HG02943 (cell line): ENCODE data around the gene MAN2A2.

Source experiments
- ATAC-seq: cut with Tn5 transposase; IDR thresholded peaks from one replicate; pipeline ENCODE4 v1.9.1; 2021; ENCODE audit warnings: mild to moderate bottlenecking, low read depth, moderate library complexity; ENCODE audit not compliant: unreplicated experiment

Gene MAN2A2

DNA sequence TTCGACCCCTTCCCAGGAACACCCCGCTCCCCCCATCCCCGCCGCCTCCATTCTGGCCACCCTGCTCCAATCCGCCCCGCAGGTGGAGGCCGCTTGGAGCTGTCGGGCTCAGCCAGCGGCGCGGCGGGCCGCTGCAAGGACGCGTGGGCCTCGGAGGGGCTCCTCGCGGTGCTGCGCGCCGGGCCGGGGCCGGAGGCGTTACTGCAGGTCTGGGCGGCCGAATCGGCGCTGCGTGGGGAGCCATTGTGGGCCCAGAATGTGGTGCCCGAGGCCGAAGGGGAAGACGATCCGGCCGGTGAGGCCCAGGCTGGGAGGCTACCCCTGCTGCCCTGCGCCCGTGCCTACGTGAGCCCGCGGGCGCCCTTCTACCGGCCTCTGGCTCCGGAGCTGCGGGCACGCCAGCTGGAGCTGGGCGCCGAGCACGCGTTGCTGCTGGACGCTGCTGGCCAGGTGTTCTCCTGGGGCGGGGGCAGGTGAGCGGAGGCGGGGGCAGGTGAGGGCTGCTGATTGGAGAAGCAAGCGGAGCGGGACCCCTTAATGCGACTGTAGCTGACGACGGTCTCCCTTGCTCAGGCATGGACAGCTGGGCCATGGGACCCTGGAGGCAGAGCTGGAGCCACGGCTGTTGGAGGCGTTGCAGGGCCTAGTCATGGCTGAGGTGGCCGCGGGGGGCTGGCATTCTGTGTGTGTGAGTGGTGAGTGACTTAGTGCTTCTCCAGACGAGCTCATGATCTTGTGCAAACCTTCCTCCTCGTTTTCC lies 54.1 kb downstream of the MAN2A2 start:
- no peak for ATAC-seq

DNA sequence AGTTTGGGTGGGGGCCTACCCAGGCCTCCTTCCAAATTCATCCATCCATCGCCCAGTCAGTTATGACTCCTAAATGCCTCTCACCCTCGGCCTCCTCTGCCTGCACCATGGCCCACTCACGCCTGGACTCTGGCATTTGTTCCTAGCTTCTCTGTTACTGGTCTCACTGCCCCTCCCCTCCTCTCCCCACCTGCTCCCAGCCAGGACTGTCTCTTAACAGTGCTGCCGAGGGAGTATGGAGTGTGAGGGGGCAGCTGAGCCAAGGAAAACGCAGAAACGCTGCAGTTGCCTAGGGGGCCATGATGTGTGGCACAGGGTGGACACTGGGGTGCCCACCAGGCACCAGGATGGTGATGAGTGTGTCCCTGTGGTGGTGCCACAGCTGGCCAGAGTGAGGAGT lies 54.7 kb downstream of the MAN2A2 start:
- no peak for ATAC-seq

DNA sequence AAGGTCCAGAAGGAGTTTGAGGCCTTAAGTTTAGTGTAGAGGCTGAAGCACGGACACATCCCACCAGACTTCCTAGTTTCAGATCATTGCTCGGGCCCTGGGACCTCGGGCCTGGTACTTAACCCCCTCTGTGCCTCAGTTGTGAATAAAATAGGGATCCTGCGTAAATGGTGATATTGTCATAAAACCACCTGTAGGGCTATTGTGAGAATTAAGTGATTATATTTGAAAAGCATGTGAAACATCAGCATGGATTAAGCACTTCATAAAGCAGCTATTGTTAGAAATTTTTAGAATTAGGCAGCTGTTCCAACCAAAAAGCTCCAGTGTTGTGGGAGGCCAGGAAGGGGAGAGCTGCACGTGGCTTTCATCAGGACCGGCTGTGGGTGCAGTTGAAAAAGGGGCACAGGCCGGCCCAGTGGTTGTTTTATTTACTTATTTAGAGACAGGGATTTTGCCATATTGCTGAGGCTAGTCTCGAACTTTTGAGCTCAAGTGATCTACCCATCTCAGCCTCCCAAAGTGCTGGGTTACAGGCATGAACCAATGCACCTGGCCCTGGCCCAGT lies 56.0 kb downstream of the MAN2A2 start:
- no peak for ATAC-seq

DNA sequence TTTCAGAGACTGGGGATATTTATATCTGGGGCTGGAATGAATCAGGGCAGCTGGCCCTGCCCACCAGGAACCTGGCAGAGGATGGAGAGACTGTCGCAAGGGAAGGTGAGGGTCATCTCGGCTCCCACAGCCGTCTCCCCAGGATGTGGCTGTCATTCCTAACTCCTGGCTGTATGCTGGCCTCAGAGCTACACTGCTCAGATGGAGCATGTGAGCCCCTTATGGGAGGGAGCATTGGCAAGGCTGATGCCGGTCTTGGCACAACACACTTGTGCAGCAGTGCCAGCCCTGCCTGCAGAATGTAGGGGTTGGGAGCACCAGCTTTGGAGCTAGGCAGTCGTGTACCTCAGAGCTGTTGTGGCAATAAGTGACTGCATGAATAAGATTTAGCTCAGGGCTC lies 56.8 kb downstream of the MAN2A2 start:
- ATAC-seq = no peak

DNA sequence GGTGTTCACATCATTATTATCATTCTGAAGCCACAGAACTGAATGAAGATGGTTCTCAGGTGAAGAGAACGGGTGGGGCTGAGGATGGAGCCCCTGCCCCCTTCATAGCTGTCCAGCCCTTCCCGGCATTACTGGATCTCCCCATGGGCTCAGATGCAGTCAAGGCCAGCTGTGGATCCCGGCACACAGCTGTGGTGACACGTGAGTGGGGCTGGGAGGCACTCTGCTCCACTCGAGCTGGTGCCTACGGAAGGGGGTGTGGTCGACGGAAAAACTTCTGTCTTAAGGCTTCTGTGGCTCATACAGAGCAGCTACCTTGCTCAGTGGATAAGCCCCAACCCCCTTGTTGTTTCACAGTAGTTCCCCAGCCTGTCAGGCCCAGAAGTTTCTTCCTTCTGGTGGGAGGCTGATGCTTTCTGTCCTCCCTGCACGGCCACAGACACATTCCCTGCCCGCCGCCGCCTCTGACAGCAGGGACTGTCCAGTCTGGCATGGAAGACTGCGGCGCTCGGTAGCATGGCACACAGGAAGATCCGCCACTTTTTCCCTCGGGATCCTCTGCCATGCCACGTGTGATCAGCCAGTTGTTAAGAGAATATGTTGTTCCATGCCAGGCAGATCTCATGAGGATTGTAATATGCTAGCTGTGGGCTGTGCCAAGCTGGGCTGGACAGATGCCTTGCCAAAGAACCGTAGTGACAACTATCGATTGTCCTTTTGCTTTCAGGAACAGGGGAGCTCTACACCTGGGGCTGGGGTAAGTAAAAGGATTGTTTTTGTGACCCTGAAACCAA lies 57.4 kb downstream of the MAN2A2 start:
- ATAC-seq = no peak

DNA sequence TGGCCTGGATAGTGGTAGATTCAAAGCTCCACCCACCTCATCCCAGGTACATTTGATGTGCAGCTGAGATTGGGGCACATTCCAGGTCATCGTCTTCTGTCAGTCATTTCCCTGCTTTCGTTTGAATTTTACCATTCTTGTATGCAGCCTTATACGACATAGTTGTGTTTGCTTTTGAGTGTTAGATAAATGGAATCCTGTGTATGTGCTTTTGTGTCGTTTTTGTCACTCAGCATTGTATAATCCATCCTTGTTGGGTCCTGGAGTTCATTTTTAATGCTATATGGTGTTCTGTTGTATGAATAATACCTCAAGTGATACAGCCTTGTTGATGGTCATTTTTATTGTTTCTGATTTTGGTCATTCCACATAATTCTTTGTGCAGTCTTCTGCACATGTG lies 58.9 kb downstream of the MAN2A2 start:
- ATAC-seq = no peak

DNA sequence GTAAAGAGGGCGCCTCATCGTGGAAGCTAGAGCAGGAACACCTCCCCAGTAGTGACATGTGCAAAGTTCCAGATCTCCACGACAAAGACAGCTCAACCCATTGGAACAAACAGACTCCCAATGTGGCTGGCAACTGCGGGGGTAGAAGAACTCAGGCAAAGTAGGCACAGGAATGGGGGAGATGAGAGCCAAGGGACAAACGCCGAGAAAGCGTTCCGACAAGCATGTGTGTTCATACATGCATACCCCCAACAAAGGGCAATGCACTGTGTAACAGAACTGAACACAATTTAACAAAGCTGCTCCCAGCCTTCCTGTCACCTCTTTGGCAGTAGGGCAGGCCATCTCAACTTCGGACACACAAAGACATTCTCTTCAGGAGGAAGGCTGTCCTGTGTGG lies 63.2 kb downstream of the MAN2A2 start:
- no peak for ATAC-seq

DNA sequence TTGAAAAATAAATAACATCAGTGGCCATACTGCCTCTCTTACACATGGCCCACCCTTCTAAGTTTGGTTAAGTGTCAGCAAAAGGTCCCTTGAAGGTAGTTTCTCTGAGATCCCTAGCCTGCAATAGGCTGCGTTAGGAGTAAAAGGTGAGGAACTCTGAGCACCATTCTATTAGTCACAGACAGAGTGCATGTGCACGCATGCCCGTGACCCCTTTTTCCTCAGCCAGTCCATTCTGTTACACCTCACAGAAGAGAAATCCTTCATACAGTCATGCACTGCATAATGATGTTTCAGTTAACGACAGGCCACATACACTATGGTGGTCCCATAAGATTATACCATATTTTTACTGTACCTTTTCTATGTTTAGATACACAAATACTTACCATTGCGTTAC lies 64.1 kb downstream of the MAN2A2 start:
- ATAC-seq = no peak

DNA sequence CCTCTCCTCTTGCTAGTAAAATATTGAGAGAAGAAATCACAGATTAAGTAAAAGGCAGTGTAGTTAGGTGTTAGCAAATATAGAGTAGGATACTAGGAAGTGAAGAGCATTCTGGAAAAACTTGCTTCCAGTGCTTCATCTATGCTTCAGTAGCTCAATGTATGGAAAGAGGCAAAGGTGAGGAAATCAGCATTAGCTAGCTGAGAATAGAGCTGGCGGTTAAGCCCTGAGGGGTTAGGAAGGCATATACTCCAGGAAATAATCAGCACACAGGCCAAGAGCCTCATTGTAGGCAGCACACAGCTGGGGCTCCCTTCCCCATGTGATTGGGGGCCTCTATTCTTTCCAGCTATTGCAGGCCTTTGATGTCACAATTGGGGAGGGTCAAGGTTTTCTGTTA lies 65.3 kb downstream of the MAN2A2 start:
- ATAC-seq = no peak

DNA sequence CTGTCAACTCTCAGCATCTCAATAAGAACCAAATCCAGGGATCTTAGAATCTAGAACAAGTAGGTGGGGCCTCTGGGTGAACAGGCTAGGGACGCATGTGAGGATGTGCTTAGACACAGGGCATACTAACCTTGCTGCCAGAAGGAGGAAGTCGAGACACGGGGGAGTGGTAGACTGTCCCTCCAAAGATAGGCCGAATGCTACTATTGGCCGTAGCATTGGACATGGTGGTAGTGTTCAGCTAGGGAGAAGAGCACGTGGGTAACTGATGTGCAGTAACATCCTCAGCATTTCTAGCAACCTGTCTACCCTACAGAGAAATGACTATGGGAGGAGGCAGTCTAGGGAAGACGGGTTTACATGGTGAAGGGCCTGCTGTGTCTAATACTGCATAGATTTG lies 67.2 kb downstream of the MAN2A2 start:
- no peak for ATAC-seq

DNA sequence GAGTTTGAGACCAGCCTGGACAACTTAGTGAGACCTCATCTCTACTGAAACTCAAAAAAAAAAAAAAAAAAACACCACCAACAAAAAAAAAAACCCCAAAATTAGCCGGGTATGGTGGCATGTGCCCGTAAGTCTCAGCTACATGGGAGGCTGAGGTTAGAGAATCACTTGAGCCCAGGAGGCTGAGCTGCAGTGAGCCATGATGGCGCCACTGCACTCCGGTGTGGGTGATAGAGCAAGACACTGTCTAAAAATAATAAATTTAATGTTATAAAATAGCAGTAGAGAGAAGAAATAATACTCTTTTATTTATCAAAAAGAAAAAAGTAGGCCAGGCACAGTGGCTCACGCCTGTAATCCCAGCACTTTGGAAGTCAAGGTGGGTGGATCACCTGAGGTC lies 69.0 kb downstream of the MAN2A2 start:
- no peak for ATAC-seq
